GM19025 (cell line): Measurements from ENCODE around the gene MKNK1.
A peak's percentile ranks its signal among the peaks of the same experiment; 100 is the strongest.

Experiments used
- ATAC-seq: cut with Tn5 transposase; IDR thresholded peaks from one replicate; pipeline ENCODE4 v1.9.1; 2021; ENCODE audit warnings: mild to moderate bottlenecking, low read depth, moderate library complexity; ENCODE audit not compliant: unreplicated experiment

Gene MKNK1

GRCh38 chr1:46526013-46526690 lies 77.9 kb downstream of the MKNK1 start:
- ATAC-seq, result no peak

GRCh38 chr1:46525253-46525983 lies 78.7 kb downstream of the MKNK1 start:
- ATAC-seq, result no peak

DNA sequence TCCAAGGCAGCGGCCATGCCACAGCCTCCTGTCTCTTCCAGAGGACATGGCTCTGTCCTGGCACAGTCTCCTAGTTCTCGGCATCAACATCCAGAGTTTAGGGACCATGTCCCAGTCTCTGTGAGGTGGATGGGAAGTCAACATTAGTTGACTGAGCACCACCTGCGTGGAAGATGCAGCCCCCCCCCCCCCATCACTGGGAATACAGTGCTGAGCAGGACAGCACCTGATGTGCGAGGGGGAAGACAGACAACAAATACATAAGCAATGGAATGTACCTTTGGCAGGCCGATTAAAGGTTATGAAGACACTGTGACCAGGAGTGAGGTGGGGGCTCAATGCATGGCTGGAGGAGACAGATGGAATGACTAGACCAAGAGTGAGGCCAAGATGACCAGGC lies 79.2 kb downstream of the MKNK1 start:
- no peak for ATAC-seq

- ATAC-seq, result no peak
These were observed 80.3 kb downstream of the MKNK1 start for GRCh38 chr1:46523496-46524353.

- ATAC-seq, result no peak
These were observed 81.1 kb downstream of the MKNK1 start for GRCh38 chr1:46522969-46523320.

- peak; percentile 74 for ATAC-seq
These were observed 81.7 kb downstream of the MKNK1 start for GRCh38 chr1:46522184-46522968.

GRCh38 chr1:46521414-46521813 lies 82.7 kb downstream of the MKNK1 start:
- no peak for ATAC-seq

DNA sequence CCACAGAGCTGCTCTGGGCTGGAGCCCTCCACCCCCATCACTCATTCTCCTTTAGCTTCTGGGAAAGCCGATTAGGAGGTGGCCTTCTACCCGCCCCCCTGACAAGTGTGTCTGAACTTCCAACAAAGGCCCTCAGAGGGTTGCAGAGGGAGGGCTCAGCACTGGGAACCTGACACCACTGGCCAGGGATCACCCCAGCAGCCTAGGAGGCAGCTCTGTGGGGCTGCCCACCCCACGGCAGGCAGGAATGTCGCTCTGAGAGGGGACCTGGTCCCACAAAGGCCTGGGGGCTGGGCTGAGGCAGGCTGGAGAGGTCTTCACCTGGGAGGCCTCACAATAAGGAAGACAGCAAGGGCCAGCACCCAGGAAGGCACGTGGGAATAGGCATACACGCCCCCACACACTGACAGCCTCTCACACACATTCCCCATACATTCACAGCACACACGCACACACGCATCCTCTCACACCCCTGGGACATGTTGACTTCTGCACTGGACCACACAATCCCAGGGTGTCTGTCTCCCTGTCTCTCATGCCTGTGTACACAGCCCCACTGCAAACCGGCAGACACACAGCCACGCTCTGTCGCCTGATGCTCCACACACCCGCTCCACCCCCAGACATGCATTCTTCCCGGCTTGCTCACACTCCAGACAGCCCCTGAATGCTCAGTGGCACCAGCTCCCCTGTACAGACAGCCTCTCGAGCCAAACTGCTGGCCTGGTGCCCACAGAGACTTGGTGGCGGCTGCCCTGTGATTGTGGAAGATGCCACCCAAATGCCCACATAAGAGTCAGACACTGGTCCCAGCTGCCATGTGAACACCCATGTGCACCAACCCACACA lies 83.8 kb downstream of the MKNK1 start:
- ATAC-seq, result no peak

DNA sequence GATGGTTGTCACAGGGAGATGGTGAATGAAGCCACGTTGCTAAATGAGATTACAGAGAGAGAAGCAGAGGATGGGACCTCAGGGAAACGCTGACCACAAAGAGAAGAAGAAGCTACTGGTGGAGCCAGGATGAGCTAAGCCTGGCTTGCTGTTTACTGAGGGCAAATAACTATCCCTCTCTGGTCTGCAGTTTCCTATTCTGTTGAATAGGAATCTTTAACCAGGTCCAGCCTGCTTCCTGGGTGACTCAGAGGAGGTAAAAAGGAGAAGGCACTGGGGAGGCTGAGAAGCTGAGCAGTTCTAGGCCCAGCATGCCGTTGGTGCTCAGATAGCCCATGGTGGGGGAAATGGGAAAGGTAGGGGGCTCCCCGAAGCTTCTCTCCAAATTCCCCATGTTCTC lies 84.9 kb downstream of the MKNK1 start:
- ATAC-seq, result no peak

- ATAC-seq, result no peak
These were observed 86.1 kb downstream of the MKNK1 start for GRCh38 chr1:46517932-46518498.

- ATAC-seq, result no peak
These were observed 87.0 kb downstream of the MKNK1 start for GRCh38 chr1:46517010-46517600.

GRCh38 chr1:46516200-46516950 lies 87.7 kb downstream of the MKNK1 start:
- ATAC-seq, result no peak

DNA sequence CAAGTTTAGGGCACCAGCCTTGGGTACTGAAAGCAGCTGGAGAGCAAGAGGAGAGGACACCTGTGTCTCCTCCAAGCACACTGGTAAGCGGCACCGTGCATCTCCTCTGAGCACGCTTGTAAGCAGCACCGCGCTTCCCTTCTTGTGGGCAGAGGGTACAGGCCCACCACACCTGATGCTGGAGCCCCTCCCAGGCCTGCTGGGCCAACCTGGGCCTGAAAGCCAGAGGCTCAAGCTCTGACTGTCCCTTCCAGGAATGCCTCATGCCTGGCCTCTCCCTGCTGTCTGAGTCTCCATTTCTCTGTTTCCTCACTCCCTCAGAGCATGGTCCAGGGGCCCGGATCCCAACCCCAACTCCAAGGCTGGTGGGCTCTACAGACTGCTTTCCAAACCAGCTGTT lies 88.5 kb downstream of the MKNK1 start:
- ATAC-seq, result no peak

DNA sequence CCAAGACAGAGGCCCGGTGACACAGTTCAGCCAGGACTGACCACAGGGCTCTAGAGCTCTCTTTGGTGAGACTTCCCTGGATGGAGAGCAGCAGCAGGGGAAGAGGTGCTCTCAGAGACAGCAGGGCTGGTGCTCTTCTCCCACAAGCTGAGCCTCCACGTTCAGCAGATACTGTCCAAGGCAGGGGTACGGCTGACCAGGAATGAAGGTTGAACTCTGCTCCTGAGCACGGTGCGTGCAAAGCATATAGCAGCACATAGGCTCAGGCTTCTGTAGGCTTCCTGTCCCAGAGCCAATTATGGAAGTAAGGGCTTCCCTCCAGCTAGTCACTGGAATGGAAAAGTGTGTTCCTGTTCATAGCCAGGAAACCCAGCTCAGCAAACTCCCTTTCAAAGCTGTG lies 90.5 kb downstream of the MKNK1 start:
- no peak for ATAC-seq

- no peak for ATAC-seq
These were observed 91.3 kb downstream of the MKNK1 start for GRCh38 chr1:46512792-46513190.

GRCh38 chr1:46512135-46512791 lies 91.8 kb downstream of the MKNK1 start:
- ATAC-seq, result no peak

DNA sequence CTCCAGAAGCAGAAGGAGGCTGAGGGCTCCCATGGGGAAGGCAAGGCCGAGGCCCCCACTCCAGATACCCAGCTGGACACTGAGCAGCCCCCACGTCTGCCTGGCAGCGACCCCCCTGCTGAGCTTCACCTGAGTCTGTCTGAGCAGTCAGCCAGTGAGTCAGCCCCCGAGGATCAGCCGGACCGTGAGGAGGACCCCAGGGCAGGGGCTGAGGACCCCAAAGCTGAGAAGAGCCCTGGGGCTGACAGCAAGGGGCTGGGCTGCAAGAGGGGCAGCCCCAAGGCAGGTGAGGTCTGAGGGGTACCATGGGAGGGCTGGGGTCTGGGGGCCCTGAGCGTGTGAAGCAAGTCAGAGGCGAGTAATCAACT lies 93.1 kb downstream of the MKNK1 start:
- ATAC-seq, result no peak
